ENCODE results near the gene RERG.

DNA sequence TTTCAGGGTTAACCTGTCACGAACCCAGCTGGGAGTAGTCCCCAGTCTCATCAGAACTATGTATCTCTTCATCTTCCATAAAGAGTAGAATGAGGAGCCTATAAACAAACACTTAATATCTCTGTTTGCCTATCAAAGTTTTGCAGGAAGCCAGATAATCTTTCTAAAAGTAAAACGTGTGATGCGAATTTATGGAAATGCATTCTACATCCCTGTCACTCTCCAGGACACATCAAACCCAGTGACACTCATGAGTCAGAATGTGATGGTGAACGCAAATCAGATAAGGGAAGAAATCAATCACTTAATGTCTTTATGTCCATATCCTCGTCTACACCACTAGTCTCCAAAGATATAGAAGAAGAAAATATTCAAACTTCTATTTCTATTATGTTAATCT lies 37.4 kb downstream of the RERG start:
- TF ChIP-seq POLR2A (IDR thresholded peaks at IDR 0.05), result no peak
- TF ChIP-seq CTCF (IDR thresholded peaks at IDR 0.05 in 4 of 5, conservative IDR thresholded peaks at IDR 0.05 in 1 of 5), result no peak

Measured in gastrocnemius medialis (tissue), 4 donors.